ENCODE data around the gene KLHL26.
"Not testable (repeated sequence)": the region's sequence is repeated elsewhere in the genome, so short reads cannot be mapped to it uniquely, and the experiment has no call there.

KLHL26 gene, protein sequence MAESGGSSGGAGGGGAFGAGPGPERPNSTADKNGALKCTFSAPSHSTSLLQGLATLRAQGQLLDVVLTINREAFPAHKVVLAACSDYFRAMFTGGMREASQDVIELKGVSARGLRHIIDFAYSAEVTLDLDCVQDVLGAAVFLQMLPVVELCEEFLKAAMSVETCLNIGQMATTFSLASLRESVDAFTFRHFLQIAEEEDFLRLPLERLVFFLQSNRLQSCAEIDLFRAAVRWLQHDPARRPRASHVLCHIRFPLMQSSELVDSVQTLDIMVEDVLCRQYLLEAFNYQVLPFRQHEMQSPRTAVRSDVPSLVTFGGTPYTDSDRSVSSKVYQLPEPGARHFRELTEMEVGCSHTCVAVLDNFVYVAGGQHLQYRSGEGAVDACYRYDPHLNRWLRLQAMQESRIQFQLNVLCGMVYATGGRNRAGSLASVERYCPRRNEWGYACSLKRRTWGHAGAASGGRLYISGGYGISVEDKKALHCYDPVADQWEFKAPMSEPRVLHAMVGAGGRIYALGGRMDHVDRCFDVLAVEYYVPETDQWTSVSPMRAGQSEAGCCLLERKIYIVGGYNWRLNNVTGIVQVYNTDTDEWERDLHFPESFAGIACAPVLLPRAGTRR

DNA sequence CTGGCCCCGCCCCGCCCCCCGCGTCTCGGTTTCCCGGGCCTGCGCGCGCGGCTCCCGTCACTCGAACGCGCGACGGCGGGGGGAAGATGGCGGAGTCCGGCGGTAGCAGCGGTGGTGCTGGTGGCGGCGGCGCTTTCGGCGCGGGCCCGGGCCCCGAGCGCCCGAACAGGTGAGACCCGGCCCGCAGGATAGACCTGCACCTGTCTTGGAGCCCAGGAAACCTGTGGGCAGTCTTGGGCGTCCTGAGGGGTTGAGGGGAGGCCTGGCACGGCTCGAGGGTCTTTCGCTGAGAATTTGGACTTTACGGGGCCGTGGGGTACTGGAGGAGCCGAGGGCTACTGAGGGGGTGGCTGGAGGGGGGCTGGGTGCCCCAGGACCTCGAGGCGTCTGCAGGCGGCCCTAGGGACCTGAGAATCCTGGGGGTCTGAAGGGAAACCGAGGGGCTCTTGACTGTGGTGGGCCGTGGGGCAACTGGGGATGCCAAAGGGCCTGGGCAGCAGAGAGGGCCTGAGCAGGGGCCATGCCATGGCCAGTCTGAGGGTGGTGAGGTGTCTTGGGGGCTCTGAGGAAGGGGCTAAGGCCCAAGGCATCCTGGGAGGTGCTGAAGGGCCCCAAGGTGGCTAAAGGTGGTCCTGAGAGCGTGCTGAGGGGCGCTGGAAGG lies at the start of gene KLHL26:
Gene KLHL26 (plus strand): TSS at position 60 of the 661 bp plus-strand sequence. CDS start 27 bp downstream, at position 87.
- DNase-seq = no peak

DNA sequence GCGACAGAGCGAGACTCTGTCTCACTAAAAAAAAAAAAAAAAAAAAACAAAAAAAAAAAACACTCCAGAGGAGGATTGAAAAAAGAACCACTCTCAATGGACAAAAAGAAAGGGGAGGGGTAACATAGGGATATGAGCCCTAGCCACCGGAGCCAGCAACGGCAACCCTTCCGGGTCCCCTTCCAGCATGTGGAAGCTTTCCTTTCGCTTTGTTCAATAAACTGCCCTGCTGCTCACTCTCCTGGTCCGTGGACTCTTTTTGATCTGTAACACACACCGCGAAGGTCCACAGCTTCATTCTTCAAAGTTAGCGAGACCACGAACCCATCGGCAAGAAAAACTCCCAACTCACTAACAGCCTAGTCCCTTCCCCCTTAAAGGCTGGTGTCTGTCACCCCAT lies 49.3 kb upstream of the KLHL26 start:
- no peak for DNase-seq

DNA sequence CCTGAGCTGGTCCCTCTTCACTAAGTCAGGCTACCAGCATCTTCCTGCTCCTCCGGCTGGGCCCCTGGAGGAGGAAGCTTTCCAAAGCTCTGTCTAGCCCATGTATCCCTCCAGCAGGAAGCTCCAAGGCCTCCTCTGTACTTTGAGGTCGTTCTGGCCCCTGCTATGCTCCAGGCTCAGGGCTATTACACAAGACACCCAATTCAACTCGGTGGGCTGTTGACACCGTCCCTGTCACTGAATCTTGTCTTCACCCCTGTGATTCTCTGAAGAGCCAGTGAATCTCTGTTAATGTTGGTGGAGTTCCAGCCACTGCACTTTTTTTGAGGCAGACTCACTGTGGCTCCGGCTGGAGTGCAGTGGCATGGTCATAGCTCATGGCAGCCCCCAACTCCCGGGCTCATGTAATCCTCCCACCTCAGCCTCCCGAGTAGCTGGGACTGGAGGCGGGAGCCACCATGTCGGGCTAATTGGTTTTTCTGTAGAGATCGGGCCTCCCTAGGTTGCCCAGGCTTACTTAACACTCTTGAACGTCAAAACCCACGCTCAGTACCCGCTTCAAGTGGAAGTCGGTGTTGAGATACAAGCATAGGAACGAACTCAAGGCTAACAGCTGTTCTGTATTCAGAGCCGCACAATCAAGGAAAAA lies 48.7 kb upstream of the KLHL26 start:
- DNase-seq = no peak

DNA sequence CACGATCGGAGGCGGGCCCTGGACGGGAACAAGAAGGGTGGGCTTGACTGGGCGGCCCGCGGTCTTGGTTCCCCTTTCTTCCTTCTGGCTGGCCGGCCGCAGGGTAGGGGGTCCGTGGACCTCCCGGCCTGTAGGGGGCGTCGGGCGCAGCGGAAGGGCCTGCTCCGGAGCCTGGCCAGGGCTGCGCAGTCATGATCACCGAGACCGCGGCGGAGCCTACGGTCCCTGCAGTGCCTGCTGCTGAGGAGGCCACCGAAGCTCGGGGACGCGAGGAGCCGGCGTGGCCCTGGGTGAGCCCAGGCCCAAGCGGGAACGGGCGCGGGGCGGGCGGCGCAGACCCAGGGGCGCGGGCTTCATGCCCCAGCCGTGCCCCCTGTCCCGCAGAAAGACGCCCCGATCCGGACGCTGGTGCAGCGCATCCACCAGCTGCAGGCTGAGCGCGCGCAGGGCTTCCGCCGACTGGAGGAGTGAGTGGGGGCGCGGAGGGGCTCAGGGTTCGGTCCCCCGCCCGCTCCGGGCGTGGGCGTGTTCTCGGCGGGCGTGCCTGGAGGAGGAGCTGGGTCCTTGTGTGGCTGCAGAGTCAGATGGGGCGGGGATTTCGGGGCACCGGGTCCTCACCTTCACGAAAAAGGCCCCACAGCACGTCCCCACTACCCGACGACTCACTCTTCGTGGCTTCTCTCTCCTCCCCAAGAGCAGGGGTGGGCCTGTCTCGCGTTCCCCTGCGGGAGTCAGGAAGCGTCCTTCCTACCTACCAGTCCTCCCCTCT lies 48.0 kb upstream of the KLHL26 start, which contains the start of gene REX1BD:
Gene REX1BD (plus strand): TSS at position 188 of the 769 bp plus-strand sequence. CDS start 4 bp downstream, at position 192.
- peak; percentile 81 for DNase-seq

DNA sequence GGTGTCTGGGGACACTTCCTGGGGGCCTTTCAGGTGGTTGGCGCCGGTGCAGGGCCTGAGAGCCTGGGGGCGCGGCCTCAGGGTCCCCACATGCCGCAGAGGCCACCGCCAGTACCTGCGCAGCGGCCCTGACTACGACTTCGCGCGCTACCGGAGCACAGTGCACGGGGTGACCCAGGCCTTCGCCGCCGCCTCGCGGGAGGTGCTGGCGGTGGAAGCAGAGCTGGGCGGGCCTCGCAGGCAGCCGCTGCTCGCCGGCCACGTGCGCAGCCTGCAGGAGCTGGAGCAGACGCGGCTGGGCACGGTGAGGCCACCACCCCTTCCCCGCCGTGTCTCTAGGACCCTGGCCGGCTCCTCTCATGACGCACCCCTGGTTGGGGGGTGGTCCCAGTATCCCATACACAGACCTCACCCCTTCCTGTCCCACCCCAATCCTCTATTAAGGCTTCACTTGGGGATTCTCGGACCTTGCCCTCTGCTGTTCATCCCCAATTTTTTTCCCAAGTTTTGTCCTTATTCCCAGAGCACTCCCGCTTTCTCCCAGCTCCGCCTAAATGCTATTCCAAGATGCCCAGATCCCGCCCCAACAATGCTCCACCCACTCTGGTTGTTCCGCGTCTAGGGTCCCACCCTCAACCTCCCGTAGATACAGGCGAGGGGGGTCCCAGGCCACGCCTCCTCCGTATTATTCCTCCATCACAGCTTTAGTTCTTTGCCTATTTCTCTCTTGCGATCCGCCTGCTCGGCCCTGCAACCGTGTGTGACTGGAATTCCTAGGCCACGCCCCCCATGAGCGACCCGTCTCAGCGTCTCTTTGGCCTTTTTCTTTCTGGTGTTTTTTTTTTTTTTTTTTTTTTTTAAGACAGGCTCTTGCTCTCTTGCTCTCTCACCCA lies 47.2 kb upstream of the KLHL26 start:
- peak; percentile 45 for DNase-seq

DNA sequence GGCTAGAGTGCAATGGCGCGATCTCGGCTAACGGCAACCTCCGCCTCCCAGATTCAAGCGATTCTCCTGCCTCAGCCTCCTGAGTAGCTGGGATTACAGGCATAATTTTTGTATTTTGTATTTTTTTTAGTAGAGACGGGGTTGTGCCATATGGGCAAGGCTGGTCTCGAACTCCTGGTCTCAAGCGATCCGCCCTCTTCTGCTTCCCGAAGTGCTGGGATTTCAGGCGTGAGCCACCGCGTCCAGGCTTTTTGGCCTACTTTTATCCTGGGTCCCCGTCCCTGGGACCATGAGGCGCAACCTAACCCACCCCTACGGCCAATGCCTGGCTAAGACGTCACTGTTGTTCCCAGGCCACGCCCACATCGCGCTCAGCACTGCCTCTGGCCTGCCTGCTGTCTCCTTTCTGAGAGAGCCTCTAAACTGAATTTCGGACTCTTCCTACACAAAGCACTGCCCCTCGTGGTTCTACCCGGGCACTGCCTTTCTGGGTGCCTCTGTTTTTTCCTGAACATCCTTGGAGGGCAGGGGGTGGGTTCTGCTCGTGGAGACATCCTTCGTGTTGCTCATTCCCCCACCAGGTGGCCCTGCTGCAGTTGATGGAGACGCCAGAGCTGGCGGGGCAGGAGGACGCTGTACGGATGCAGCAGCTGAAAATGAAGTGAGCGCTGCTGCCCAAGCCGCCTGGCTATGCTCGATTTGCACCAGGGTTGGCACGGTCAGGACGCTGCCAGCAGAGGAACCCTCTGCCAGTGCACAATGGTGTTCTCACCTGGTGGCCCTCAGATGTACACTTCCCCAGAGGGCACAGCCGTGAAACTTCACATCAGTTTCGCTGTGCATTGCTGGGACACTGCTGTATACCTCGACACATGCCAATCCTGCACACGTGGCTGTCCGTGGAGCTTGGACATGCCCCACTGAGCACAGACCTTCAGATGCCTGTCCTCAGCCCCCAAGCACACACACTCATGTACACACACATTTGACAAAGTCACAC lies 46.3 kb upstream of the KLHL26 start:
- DNase-seq = peak; percentile 29

DNA sequence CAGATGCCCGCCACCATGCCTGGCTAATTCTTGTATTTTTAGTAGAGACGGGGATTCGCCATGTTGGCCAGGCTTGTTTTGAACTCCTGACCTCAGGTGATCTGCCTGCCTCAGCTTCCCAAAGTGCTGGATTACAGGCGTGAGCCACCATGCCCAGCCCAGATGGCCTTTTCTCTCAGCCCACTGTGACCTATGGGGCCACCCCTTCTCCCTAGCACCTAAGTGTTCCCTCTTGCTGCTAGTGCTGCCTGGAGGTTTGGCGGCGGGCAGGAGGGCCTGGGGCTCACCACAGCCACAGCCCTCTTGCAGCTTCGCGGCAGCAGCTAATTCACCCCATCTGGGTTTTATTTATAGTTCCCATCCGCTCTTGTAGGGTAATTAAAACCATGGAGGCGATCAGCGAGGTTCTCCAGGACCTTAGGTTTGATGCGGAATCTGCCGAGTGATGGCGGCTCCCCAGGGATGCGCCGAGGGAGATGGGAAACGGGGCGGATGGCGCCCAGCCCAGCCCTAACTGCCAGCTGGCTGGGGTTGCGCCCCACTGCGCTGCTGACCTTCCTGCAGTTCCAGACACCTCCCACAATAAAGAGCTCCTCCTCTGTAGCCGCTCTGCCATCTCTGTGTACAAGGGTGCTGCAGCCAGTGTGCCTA lies 45.0 kb upstream of the KLHL26 start:
- no peak for DNase-seq

DNA sequence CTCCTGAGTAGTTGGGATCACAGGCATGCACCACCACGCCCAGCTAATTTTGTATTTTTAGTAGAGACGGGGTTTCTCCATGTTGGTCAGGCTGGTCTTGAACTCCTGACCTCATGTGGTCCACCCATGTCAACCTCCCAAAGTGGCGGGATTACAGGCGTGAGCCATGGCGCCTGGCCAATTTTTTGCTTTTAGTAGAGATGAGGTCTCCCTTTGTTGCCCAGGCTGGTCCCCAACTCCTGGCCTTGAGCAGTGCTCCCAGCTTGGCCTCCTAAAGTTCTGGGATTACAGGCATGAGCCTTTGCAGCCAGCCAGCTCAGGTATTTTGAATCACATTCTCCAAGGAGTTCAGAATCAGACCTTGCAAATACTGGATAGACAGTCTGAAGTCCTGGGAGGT lies 44.1 kb upstream of the KLHL26 start:
- DNase-seq = not testable (repeated sequence)

DNA sequence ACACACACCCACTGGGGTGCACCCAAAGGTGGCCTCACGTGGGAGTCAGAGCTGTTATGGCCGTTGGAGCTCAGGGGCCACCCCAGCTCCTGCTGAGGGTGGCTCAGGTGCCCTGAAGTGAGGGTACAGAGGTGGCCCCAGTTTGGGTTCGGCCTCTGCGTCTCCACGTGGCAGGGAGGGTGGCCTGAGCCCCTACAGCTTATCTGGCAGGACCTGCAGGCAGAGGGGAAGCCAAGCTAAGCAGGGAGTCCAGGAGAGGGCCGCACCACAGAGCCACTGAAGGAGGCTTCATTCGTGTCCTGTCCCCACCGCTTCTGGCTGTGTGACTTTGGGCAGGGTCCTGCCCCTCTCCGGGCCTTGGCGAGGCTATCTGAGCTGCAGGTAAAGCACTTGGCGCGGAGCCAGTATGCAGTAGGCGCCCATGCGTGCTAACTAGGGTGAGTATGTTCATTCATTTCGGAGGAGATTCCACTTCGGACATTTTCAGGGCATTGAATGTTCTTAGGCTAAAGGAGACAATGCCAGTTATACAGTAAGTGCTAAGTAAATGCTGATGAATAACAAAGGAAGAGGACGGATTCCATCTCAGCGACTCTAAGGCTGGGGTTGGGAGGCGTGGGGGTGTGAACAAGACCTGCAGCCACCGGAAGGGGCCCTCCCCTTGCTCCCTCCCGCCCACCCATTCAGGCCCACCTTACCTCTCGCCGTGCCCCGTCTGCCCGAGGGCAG lies 43.3 kb upstream of the KLHL26 start:
- DNase-seq = no peak

DNA sequence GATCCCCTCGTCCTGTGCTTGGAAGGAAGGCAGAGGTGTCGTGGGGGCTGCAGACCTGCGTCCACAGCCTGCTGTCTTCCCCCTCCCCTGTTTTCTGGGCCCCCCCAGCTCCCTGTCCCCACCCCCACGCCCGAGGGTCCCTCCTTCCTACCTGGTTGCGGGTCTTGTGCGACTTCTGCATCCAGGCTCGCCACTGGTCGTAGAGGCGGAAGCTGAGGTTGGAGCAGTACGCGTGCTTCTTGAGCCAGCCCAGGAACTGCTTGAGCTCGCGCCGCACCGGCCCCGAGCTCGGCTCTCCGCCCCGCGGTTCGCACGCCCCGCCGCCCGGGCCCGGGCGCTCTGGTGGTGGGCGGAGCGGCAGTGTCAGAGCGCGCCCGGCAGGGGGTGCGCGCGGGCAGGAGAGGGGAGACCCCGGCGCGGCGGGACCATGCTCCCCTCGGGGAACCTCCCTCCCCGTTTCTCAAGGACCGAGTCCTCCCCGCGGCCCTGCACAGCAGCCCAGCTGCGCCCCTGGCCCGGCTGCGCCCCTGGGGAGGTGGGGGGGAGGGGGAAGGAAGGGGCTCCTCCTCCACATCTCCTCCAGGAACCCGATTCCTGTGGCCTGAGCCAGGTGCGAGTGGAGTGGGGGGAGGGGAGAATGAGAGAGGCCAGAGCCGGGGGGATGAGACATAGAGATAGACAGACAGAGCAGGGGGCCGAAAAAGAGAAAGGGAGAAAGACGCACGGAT lies 42.6 kb upstream of the KLHL26 start:
- peak; percentile 62 for DNase-seq

DNA sequence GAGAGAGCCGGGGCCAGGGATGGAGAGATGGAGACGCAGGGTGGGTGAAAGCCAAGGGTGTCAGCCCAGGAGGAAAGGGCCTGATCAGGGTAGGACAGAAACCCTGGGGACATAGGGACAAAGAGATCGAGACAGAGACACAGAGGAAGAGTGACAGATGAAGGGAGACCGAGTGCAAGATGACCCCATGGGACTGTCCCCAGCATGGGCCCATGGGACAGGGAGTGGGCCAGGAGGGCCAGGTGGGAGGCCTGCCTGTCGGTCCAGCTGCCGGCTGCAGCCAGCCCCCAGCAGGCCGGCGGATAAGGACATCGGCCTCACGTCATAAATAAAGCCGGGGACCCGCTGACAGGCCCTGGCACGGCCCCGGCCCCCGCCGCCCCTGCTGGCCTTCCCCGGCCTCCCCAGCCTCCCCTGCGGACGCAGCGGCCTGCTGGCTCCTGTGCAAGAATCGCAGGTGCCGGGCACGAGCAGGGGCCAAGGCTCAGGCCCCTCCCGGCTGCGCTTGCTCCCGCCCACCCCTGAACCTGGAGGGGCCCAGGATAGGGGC lies 41.9 kb upstream of the KLHL26 start:
- DNase-seq = no peak

DNA sequence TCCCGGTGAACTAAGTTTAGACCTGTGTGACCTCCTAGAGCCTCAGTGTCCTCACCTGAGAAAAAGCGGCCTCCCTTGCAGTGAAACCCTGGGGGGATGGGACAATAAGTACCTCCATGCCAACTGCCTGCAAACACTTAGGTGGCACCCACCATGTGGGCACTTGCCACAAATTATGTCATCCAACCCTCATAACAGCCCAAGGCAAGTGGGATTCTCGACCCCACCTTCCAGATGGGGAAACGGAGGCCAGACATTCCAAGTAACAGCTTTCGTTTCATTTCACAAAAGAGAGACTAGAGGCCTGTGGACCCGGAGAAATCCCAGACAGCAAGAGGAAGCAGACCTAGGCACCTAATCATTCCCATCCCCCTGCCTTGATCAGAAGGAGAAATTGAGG lies 41.4 kb upstream of the KLHL26 start:
- DNase-seq = no peak

DNA sequence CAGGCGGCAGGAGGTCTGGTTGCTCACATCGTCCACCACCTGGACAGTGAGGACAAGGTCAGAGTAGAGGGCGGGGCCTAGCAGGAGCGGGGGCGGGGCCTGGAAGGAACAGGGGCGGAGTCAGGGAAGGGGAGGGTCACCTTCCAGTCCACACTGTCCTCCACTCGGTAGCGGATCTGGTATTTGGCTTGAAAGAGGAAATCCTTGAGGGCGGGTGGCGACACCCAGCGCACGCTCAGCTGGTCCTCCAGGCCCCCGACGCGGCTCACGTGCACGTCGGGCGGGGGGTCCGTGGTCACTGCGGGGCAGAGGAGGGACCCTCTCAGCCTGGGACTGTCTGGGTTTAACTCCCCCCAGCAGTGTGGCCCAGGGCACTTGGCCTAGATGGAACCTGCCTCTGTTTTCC lies 40.1 kb upstream of the KLHL26 start:
- peak; percentile 12 for DNase-seq

DNA sequence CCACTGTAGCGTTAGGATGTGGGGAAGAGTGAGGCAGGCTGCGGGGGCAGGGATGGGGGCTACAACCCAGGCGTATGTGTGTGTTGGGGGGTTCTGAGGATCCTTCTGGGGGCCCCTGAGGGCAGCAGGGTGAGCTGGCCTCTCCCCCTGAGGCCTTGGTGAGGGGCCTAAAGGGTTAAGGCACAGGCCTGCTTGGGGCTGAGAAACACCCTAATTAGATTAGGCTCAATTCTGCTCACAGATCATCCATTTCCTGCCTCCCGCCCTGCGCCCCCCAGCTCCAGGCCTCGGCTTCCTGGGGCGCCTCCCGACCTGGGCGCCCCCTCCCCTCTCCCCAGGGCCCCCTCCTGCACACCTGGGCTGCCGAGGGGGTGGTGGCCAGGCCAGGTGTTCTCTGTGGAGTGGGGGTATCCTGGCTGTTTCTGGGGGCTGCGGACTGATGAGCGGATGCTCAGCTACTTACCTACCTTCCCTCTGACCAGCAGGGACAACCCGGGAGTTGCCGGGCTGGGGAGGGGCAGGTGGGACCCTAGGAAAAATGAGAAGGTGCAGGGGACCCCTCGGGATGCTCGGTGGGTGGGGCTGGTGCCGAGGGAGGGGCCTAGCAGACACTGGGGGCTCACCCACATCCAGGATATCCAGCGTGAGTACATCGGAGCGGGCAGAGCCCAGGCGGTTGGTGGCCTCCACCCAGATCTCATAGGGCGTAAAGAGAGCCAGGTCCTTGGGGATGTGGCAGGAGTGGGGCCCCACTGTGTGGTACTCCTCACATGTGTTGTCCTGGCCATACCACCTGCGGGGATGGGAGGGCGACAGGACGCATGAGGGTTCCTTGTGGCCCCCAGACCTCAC lies 38.8 kb upstream of the KLHL26 start:
- DNase-seq = no peak

DNA sequence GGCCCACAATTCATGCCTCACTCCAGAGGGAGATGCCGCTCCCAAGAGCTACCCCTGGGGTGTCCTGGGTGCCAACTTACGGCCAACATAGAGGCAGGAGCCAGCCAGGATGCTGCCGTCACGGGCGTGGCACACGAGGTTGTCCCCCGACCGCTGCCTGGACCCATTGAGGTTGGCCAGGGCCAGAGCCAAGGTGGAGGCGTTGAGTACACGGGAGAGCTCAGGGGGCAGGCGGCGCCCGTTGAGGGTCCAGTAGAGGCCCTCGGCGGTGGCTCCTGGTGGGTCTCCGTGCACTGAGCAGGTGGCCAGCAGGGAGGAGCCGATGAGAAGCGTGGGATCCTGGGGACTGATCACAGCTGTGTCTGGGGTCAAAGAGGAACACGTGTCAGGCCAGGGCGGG lies 37.3 kb upstream of the KLHL26 start:
- DNase-seq = no peak

DNA sequence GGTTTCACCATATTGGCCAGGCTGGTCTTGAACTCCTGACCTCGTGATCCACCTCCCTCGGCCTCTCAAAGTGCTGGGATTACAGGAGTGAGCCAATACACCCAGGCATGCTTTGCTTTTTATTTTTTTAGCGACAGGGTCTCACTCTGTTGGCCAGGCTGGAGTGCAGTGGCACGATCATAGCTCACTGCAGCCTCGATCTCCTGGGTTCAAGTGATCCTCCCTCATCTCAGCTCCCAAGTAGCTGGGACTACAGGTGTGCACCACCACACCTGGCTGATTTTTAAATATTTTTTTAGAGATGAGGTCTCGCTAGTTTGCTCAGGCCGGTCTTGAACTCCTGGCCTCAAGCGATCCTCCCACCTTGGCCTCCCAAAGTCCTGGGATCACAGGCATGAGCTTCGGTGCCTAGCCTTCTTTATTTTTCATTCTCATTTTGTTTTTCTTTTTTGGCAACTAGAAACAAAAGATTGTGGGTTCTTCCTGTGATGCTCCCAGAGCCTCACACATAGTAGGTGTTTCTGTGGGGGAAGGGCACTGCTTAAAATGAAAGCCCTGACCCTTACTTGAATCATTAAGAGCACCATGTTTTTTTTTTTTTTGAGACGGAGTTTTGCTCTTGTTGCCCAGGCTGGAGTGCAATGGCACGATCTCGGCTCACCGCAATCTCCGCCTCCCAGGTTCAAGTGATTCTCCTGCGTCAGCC lies 36.0 kb upstream of the KLHL26 start:
- DNase-seq = not testable (repeated sequence)

Data from NCI-H1092 treated with DMSO at 0.1 percent for 48 hours (cell line).